ENCODE measurements around the gene COPA.

Gene COPA

GRCh38 chr1:160308451-160309184 lies 34.4 kb downstream of the COPA start:
- no peaks in the 10 kb centered on the region for H3K4me1 ChIP-seq (ENCODE audit: insufficient read depth, low read length, poor library complexity, severe bottlenecking)
- no peaks in the 10 kb centered on the region for H4K20me1 ChIP-seq (ENCODE audit: insufficient read depth, low read length, poor library complexity, severe bottlenecking)
- H3K9ac ChIP-seq (ENCODE audit: low read depth, low read length, poor library complexity, severe bottlenecking): no peak overlapping the region
- H3K36me3 ChIP-seq (ENCODE audit: insufficient read depth, low read length): peaks cover 93% of the 10 kb centered on the region; the same call in 1 of the 2 replicates
- H3K27me3 ChIP-seq (ENCODE audit: insufficient read depth, low read length, poor library complexity, severe bottlenecking): no peaks in the 10 kb centered on the region
- TF ChIP-seq EZH2phosphoT487 (IDR thresholded peaks at IDR 0.05; ENCODE audit: borderline replicate concordance): no peak
- no peak for TF ChIP-seq CTCF (conservative IDR thresholded peaks at IDR 0.05; ENCODE audit: low read length)
- no peak overlapping the region for H3K4me2 ChIP-seq (ENCODE audit: low read depth, low read length, poor library complexity, severe bottlenecking)
- no peaks in the 10 kb centered on the region for H3F3A ChIP-seq (ENCODE audit: low read depth)
- no peaks in the 10 kb centered on the region for H3K9me3 ChIP-seq (ENCODE audit: insufficient read depth, low read depth, low read length)
- H3K79me2 ChIP-seq (ENCODE audit: insufficient read depth, low read length): no peaks in the 10 kb centered on the region
- H3K4me3 ChIP-seq (ENCODE audit: low read length, poor library complexity, severe bottlenecking): no peak overlapping the region
- H3K9me2 ChIP-seq (replicated peaks; ENCODE audit: low read depth, low read length): no peaks in the 10 kb centered on the region
- no peak overlapping the region for H2AFZ ChIP-seq (ENCODE audit: low read length)

DNA sequence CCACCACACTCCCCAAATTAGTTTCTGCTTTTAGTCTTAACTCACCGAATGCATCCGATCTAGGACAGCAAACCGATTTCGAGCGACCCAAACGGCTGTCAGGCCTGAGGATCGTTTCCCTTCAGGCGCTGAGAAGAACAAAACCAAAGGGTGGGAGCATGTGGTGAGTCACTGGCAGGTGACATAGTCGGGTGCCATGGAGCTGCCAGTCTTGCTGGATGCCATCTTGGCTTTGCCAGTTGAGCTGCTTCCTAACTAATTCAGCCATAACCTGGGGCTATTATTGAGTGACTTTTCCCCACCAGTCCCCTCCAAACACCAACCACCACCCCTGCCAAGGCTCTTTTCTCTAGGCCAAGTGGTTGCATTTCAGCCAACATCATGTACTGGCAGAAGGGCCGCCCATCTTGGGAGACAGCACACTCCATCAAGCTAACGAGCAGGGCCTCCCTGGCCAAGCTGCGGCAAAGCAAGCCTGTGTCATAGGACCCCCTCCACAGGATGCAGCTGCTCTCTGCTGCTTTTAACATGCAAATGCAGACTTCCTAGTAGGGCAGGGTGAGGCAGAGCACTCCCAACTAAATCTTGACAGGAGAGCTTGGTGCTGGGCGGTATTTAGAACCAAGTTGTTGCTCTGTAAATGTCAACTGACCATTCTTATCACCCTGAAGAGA lies 35.8 kb downstream of the COPA start:
- no peaks in the 10 kb centered on the region for H3K9me2 ChIP-seq (replicated peaks; ENCODE audit: low read depth, low read length)
- H3K4me2 ChIP-seq (ENCODE audit: low read depth, low read length, poor library complexity, severe bottlenecking): no peak overlapping the region
- no peaks in the 10 kb centered on the region for H3K27me3 ChIP-seq (ENCODE audit: insufficient read depth, low read length, poor library complexity, severe bottlenecking)
- H3K79me2 ChIP-seq (ENCODE audit: insufficient read depth, low read length): no peaks in the 10 kb centered on the region
- no peak overlapping the region for H3K4me3 ChIP-seq (ENCODE audit: low read length, poor library complexity, severe bottlenecking)
- no peak for TF ChIP-seq CTCF (conservative IDR thresholded peaks at IDR 0.05; ENCODE audit: low read length)
- H4K20me1 ChIP-seq (ENCODE audit: insufficient read depth, low read length, poor library complexity, severe bottlenecking): no peaks in the 10 kb centered on the region
- H3F3A ChIP-seq (ENCODE audit: low read depth): no peaks in the 10 kb centered on the region
- no peak overlapping the region for H2AFZ ChIP-seq (ENCODE audit: low read length)
- no peaks in the 10 kb centered on the region for H3K9me3 ChIP-seq (ENCODE audit: insufficient read depth, low read depth, low read length)
- H3K36me3 ChIP-seq (ENCODE audit: insufficient read depth, low read length): peaks cover 91% of the 10 kb centered on the region; the same call in 1 of the 2 replicates
- no peak overlapping the region for H3K9ac ChIP-seq (ENCODE audit: low read depth, low read length, poor library complexity, severe bottlenecking)
- no peaks in the 10 kb centered on the region for H3K4me1 ChIP-seq (ENCODE audit: insufficient read depth, low read length, poor library complexity, severe bottlenecking)

DNA sequence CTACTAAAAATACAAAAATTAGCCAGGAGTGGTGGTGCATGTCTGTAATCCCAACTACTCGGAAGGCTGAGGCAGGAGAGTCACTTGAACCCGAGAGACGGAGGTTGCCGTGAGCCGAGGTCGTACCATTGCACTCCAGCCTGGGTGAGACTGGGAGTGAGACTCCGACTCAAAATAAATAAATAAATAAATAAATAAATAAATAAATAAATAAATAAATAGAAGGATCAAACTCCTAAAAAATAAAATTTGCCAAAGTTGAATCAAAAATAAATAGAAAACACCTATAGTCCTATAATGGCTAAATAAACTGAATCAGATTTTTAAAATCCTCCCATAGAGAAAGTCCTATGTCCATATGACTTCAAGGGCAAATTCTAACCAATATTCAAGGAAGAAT lies 42.9 kb downstream of the COPA start:
- Histone ChIP-seq H3K36me3 (ENCODE audit: insufficient read depth, low read length) (peaks cover 80% of the 10 kb centered on the region), H4K20me1 (ENCODE audit: insufficient read depth, low read length, poor library complexity, severe bottlenecking) (no peaks in the 10 kb centered on the region), H3K4me1 (ENCODE audit: insufficient read depth, low read length, poor library complexity, severe bottlenecking) (no peaks in the 10 kb centered on the region), H3K9ac (ENCODE audit: low read depth, low read length, poor library complexity, severe bottlenecking) (no peak overlapping the region), H2AFZ (ENCODE audit: low read length) (no peak overlapping the region), H3K9me2 (replicated peaks; ENCODE audit: low read depth, low read length) (no peaks in the 10 kb centered on the region), H3K4me2 (ENCODE audit: low read depth, low read length, poor library complexity, severe bottlenecking) (no peak overlapping the region), H3K9me3 (ENCODE audit: insufficient read depth, low read depth, low read length) (no peaks in the 10 kb centered on the region), H3K27me3 (ENCODE audit: insufficient read depth, low read length, poor library complexity, severe bottlenecking) (no peaks in the 10 kb centered on the region), H3F3A (ENCODE audit: low read depth) (no peaks in the 10 kb centered on the region), H3K4me3 (ENCODE audit: low read length, poor library complexity, severe bottlenecking) (no peak overlapping the region), H3K79me2 (ENCODE audit: insufficient read depth, low read length) (no peaks in the 10 kb centered on the region)
- TF ChIP-seq CTCF (conservative IDR thresholded peaks at IDR 0.05; ENCODE audit: low read length): no peak
- TF ChIP-seq EZH2phosphoT487 (IDR thresholded peaks at IDR 0.05; ENCODE audit: borderline replicate concordance): no peak
